Measurements from ENCODE around the gene CAPN7.

DNA sequence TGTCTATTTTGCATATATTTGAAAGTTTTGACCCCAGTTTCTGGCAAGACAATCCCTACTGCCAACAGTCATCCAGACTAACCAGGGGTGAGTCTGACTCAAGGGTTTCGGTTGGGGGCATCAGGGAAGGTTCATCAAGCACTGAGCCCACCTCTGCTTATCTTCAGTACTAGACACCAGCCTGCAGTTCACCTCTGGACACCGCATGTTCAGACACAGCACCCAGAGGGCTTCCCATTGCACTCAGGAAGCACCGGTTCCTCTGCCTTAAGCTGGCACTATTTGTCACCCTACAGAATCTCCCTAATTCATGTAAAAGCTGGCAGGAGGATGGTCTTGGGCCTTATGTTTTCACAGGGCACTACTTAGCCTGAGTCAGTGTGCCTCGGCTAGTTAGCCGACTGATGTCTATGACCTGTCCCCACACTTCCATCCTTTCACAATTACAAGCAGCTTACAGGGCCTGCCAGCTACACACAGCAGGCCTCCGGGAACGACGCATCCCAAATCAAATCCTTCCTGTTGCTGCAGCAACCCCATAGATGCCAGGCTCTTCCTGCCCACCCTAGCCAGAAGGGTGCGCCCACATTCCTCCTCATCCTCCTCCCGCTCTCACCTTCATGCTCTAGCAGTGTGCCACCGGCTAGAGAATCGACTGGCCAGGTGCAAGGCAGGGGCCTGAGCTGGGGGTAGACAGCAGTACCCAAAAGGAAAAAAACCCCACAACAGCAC is 73.8 kb downstream of the CAPN7 start:
- TF ChIP-seq, protein P1, sequence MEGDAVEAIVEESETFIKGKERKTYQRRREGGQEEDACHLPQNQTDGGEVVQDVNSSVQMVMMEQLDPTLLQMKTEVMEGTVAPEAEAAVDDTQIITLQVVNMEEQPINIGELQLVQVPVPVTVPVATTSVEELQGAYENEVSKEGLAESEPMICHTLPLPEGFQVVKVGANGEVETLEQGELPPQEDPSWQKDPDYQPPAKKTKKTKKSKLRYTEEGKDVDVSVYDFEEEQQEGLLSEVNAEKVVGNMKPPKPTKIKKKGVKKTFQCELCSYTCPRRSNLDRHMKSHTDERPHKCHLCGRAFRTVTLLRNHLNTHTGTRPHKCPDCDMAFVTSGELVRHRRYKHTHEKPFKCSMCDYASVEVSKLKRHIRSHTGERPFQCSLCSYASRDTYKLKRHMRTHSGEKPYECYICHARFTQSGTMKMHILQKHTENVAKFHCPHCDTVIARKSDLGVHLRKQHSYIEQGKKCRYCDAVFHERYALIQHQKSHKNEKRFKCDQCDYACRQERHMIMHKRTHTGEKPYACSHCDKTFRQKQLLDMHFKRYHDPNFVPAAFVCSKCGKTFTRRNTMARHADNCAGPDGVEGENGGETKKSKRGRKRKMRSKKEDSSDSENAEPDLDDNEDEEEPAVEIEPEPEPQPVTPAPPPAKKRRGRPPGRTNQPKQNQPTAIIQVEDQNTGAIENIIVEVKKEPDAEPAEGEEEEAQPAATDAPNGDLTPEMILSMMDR (IDR thresholded peaks at IDR 0.05), result no peak
- TF ChIP-seq EP300 (IDR thresholded peaks at IDR 0.05), result no peak

Data from sigmoid colon (tissue), 4 donors.